Panc1 (cell line): ENCODE results near the gene SFTPA1. TPM values are rescaled to one million over a fixed set of nuclear protein-coding genes. Genes with fewer than 3 reads are reported as not detected.

Source experiments
- ATAC-seq: fragments of 200-7000 bp; cut with Tn5 transposase; 2 replicates; pipeline ENCODE4 v1.9.1; 2020; ENCODE audit warnings: mild to moderate bottlenecking, moderate library complexity
- Bru-seq: library from RNA; stranded (reverse); fragments of 400-500 nt; gene quantifications from one replicate; lab custom pipeline; 2021; lab: Mats Ljungman, UMichigan
- BruChase-seq, 2 experiments: library from RNA; stranded (reverse); fragments of 400-500 nt; gene quantifications; one replicate each; lab custom pipeline; 2021; lab: Mats Ljungman, UMichigan
- BruUV-seq: library from RNA; stranded (reverse); fragments of 400-500 nt; replicated peaks from 2 replicates; lab custom pipeline; 2021; lab: Mats Ljungman, UMichigan
- CTCF ChIA-PET: fragments of 300-600 bp; sonication (Branson Sonifier 250); formaldehyde crosslinking; loops from one replicate; lab custom pipeline; 2022; ENCODE audit warnings: antibody characterized with exemption; lab: Charles Lee
- POLR2A ChIA-PET: fragments of 300-600 bp; sonication (Branson Sonifier 250); formaldehyde crosslinking; loops from one replicate; lab custom pipeline; 2022; ENCODE audit warnings: antibody characterized with exemption; lab: Charles Lee
- DNase-seq: peaks from one replicate; pipeline ENCODE4 v3.0.0-alpha.2; 2010; ENCODE audit warnings: low read depth, low spot score
- H3K27ac ChIP-seq: 2 replicates; pipeline ENCODE4 v1.5.1; 2011; ENCODE audit warnings: mild to moderate bottlenecking, low read length, inconsistent platforms
- H3K27me3 ChIP-seq: fragments of 200-500 bp; sonication (Bioruptor generic); 2 replicates; pipeline ENCODE4 v1.6.0; 2014; ENCODE audit warnings: low read length, inconsistent platforms; ENCODE audit not compliant: control insufficient read depth, insufficient read depth
- H3K36me3 ChIP-seq: fragments of 200-500 bp; sonication (Bioruptor generic); 2 replicates; pipeline ENCODE4 v1.5.1; 2014; ENCODE audit warnings: inconsistent platforms, mild to moderate bottlenecking, low read length, moderate library complexity; ENCODE audit not compliant: control insufficient read depth, insufficient read depth
- H3K4me1 ChIP-seq: 2 replicates; pipeline ENCODE4 v1.5.1; 2011; ENCODE audit warnings: inconsistent platforms, mild to moderate bottlenecking, low read length, moderate library complexity; ENCODE audit not compliant: control insufficient read depth, insufficient read depth
- H3K4me3 ChIP-seq, 2 experiments: 2 replicates each; pipeline ENCODE4 v1.5.1; 2011 to 2012; ENCODE audit warnings: low read depth in 2 of 2, low read length in 2 of 2, mild to moderate bottlenecking in 2 of 2, inconsistent platforms in 1 of 2, moderate library complexity in 1 of 2
- H3K9me3 ChIP-seq: fragments of 200-500 bp; sonication (Bioruptor generic); 2 replicates; pipeline ENCODE4 v1.5.1; 2014; ENCODE audit warnings: low read depth, mild to moderate bottlenecking, inconsistent platforms, low read length, moderate library complexity; ENCODE audit not compliant: control insufficient read depth, insufficient read depth
- CTCF ChIP-seq: fragments of 450-650 bp; IDR thresholded peaks from 2 replicates; pipeline ENCODE4 v1.5.1; 2017; ENCODE audit warnings: mild to moderate bottlenecking
- POLR2AphosphoS5 ChIP-seq: IDR thresholded peaks from 2 replicates; pipeline ENCODE4 v1.6.1; 2012; ENCODE audit warnings: mild to moderate bottlenecking, low read depth, low read length, moderate library complexity
- REST ChIP-seq, 2 experiments: IDR thresholded peaks; 2 replicates each; pipeline ENCODE4 v1.6.1; 2011 to 2012; ENCODE audit warnings: low read depth in 2 of 2, control low read depth in 1 of 2, low read length in 1 of 2, mild to moderate bottlenecking in 1 of 2, moderate library complexity in 1 of 2; ENCODE audit not compliant: insufficient read depth in 1 of 2
- SIN3A ChIP-seq: IDR thresholded peaks from 2 replicates; pipeline ENCODE4 v1.6.1; 2012; ENCODE audit warnings: low read depth, mild to moderate bottlenecking, low read length, moderate library complexity, borderline replicate concordance; ENCODE audit not compliant: insufficient read depth
- TCF7L2 ChIP-seq: IDR thresholded peaks from 2 replicates; pipeline ENCODE4 v1.6.1; 2011; ENCODE audit warnings: mild to moderate bottlenecking, low read depth, low read length, inconsistent platforms
- in situ Hi-C: cut with HindIII; loops from 2 replicates; pipeline ENCODE4 v1.10.0; 2016; ENCODE audit warnings: low sequenced_read_pairs, low pct_unique_long_range_greater_than_20kb
- intact Hi-C: fragments of 100-400 bp; cut with micrococcal nuclease; formaldehyde crosslinking; loops from one replicate; pipeline ENCODE4 v1.10.0; 2022; ENCODE audit not compliant: unreplicated experiment
- long read RNA-seq: library from polyadenylated mRNA; unstranded; transcript quantifications from one replicate; pipeline ENCODE4 v2.0.0, GENCODE V29; 2021; ENCODE audit not compliant: unreplicated experiment
- polyA plus RNA-seq: library from polyadenylated mRNA; unstranded; fragments of >200 nt; gene quantifications from one replicate; pipeline ENCODE4 v1.2.1, GENCODE V29; 2012; ENCODE audit warnings: missing spikeins; ENCODE audit not compliant: insufficient read length
- total RNA-seq: library from RNA; stranded (reverse); gene quantifications from one replicate; pipeline ENCODE4 v1.2.1, GENCODE V29; 2021; ENCODE audit not compliant: unreplicated experiment

SFTPA1 gene
- total RNA-seq (3.8 TPM), Bru-seq, nascent RNA (not detected), BruChase-seq, experiment 1, labeled RNA remaining after a 2-hour chase (not detected), BruChase-seq, experiment 2, labeled RNA remaining after a 6-hour chase (not detected)
- not detected for polyA plus RNA-seq
- long read RNA-seq: 0 reads

GRCh38 chr10:79610601-79611191 is at the start of gene SFTPA1:
TSS of gene SFTPA1 (plus strand) at chr10:79610939. CDS start at chr10:79611826, 887 bp downstream.
- Histone ChIP-seq H3K4me3 (no peak within 1 kb of the TSS), H3K4me1 (no peaks in the 10 kb centered on the region), H3K9me3 (no peaks in the 10 kb centered on the region), H3K27me3 (peaks cover 7% of the 10 kb centered on the region), H3K27ac (no peak within 1 kb of the TSS), H3K36me3 (no peaks in the 10 kb centered on the region)
- in situ Hi-C loops (no loop called here), intact Hi-C loops (no loop called here)
- ATAC-seq: peak; percentile 17; the same call in 1 of the 2 replicates
- no peak for DNase-seq
- no peak for TF ChIP-seq POLR2AphosphoS5
- no peak for TF ChIP-seq SIN3A
- no peak for TF ChIP-seq TCF7L2
- no peak for TF ChIP-seq CTCF
- TF ChIP-seq REST (IDR thresholded peaks at IDR 0.05; ENCODE audit: insufficient read depth in 1 of 2, low read depth in 2 of 2, low read length in 1 of 2): no peak
- CTCF ChIA-PET: no interaction called here
- POLR2A ChIA-PET: no interaction called here
- no TSS peak for BruUV-seq

GRCh38 chr10:79561257-79561656 is 49.5 kb upstream of the SFTPA1 start:
- peaks cover 20% of the 10 kb centered on the region for H3K27me3 ChIP-seq
- no peak for DNase-seq
- intact Hi-C loops: loop anchor here (5.0 kb wide), 1 partner anchor 371 kb away; no protein-coding TSS in a partner anchor

More at GRCh38 chr10:79561257-79561656, 49.5 kb upstream of the SFTPA1 start:
- no peak for ATAC-seq
- ChIA-PET POLR2A (no interaction called here), CTCF (interaction anchor here (1.2 kb wide), 1 partner anchor 187 kb away, joined by 3 read pairs; no protein-coding TSS in a partner anchor)
- H3K4me3 ChIP-seq: no peak overlapping the region
- H3K27ac ChIP-seq: no peak overlapping the region
- H3K36me3 ChIP-seq: no peaks in the 10 kb centered on the region
- H3K9me3 ChIP-seq: no peaks in the 10 kb centered on the region
- H3K4me1 ChIP-seq: no peaks in the 10 kb centered on the region
- no TSS peak for BruUV-seq
- in situ Hi-C loops: no loop called here
- no peak for TF ChIP-seq SIN3A
- no peak for TF ChIP-seq CTCF
- no peak for TF ChIP-seq TCF7L2
- no peak for TF ChIP-seq POLR2AphosphoS5
- TF ChIP-seq REST (IDR thresholded peaks at IDR 0.05; ENCODE audit: insufficient read depth in 1 of 2, low read depth in 2 of 2, low read length in 1 of 2): no peak
